Spleen (tissue), 11 donors: ENCODE measurements around the gene NEAT1. TPM values are rescaled to one million over a fixed set of nuclear protein-coding genes. Genes with fewer than 3 reads are reported as not detected.

Experiments
- DNase-seq: peaks from one replicate; pipeline ENCODE4 v3.0.0-alpha.2; 2020
- H3K27ac ChIP-seq, 8 donors: fragments of 200-600 bp; sonication (generic) in 7 of 8; 1 replicate in 4 of 8; 2 replicates in 4 of 8; pipeline versions ENCODE4 v1.5.0 to v1.8.0; 2016 to 2021; ENCODE audit warnings: inconsistent platforms in 4 of 8, mild to moderate bottlenecking in 4 of 8, moderate library complexity in 1 of 8
- H3K27me3 ChIP-seq, 7 donors: fragments of 200-600 bp; sonication (generic) in 6 of 7; replicated peaks in 1 of 7; 1 replicate in 4 of 7; 2 replicates in 3 of 7; pipeline versions ENCODE4 v1.5.0 to v1.8.0; 2016 to 2021; ENCODE audit warnings: inconsistent platforms in 3 of 7, mild to moderate bottlenecking in 1 of 7
- H3K36me3 ChIP-seq, 6 donors: fragments of 200-600 bp; sonication (generic) in 5 of 6; 1 replicate in 4 of 6; 2 replicates in 2 of 6; pipeline versions ENCODE4 v1.5.0 to v1.8.0; 2016 to 2021; ENCODE audit warnings: inconsistent platforms in 2 of 6
- H3K4me1 ChIP-seq, 6 donors: fragments of 200-600 bp; sonication (generic) in 5 of 6; 1 replicate in 3 of 6; 2 replicates in 3 of 6; pipeline versions ENCODE4 v1.5.0 to v1.8.0; 2016 to 2021; ENCODE audit warnings: inconsistent platforms in 3 of 6
- H3K4me3 ChIP-seq, 8 donors: fragments of 200-600 bp; sonication (generic) in 7 of 8; 1 replicate in 4 of 8; 2 replicates in 4 of 8; pipeline versions ENCODE4 v1.5.0 to v1.8.0; 2016 to 2021; ENCODE audit warnings: inconsistent platforms in 4 of 8, mild to moderate bottlenecking in 4 of 8, moderate library complexity in 2 of 8
- H3K9me3 ChIP-seq, 8 donors: fragments of 200-600 bp; sonication (generic) in 7 of 8; 1 replicate in 4 of 8; 2 replicates in 4 of 8; pipeline versions ENCODE4 v1.5.0 to v1.8.0; 2016 to 2021; ENCODE audit warnings: inconsistent platforms in 4 of 8
- POLR2A ChIP-seq, 3 donors: fragments of 450-650 bp; IDR thresholded peaks; one replicate each; pipeline ENCODE4 v1.5.1; 2017; ENCODE audit warnings: antibody characterized with exemption in 3 of 3, mild to moderate bottlenecking in 1 of 3
- POLR2AphosphoS5 ChIP-seq, 3 donors: sonication (generic); formaldehyde crosslinking; IDR thresholded peaks; one replicate each; pipeline ENCODE4 v1.5.1; 2017; ENCODE audit warnings: antibody characterized with exemption in 3 of 3
- WGBS, 5 donors: extraction: QIAGEN DNeasy Blood & Tissue Kit in 3 of 5; methylation state at CpG; one replicate each; pipeline versions ENCODE4 v1.1.5 to v1.1.7; 2013 to 2018; 5-methylcytosine and 5-hydroxymethylcytosine counted together
- intact Hi-C: fragments of 100-400 bp; cut with DNase I; formaldehyde crosslinking; loops from one replicate; pipeline ENCODE4 v1.15.0; 2023; ENCODE audit warnings: low total_unique reads
- polyA plus RNA-seq, 3 donors: library from polyadenylated mRNA; stranded (reverse); fragments of 200-250 nt; gene quantifications; one replicate each; pipeline ENCODE4 v1.2.1, GENCODE V29; 2013
- total RNA-seq, 7 donors: library from RNA; depleted of rRNA in 3 of 7; stranded (reverse); fragments of >200 nt in 3 of 7; fragmentation: NEBNext Ultra II Directional in 4 of 7; extraction: Animal tissue kit (Norgen Biotek cat#: 25700) in 4 of 7; gene quantifications; one replicate each; pipeline versions ENCODE4 v1.1.0 to v1.2.1, GENCODE V29; 2016 to 2021
- TF ChIP-seq, protein P1 (sequence below), 11 experiments: fragments of 200-600 bp in 7 of 11; fragments of 450-650 bp in 4 of 11; sonication (generic) in 4 of 11; IDR thresholded peaks in 8 of 11; conservative IDR thresholded peaks in 3 of 11; 1 replicate in 7 of 11; 2 replicates in 4 of 11; pipeline versions ENCODE4 v1.4.0 to v1.8.0; 2016 to 2021; ENCODE audit warnings: antibody characterized with exemption in 11 of 11, inconsistent platforms in 4 of 11, mild to moderate bottlenecking in 1 of 11
- donor health status: healthy with polysubstance abuse.
- donor health status: DM: no; HTN: no; CAD: no; lungs with moderate emphysema.
- donor health status: DM: no; HTN: no; CAD: no.
- donor health status: Bipolar disorder and iron deficiency.
- donor health status: healthy.
- donor health status: DM: no; HTN: no; CAD: no.
- donor health status: DM: yes; HTN: yes; CAD: no.

NEAT1 gene
- total and polyA plus RNA-seq, 10 donors = 266 to 1,804 (median 874) TPM

DNA sequence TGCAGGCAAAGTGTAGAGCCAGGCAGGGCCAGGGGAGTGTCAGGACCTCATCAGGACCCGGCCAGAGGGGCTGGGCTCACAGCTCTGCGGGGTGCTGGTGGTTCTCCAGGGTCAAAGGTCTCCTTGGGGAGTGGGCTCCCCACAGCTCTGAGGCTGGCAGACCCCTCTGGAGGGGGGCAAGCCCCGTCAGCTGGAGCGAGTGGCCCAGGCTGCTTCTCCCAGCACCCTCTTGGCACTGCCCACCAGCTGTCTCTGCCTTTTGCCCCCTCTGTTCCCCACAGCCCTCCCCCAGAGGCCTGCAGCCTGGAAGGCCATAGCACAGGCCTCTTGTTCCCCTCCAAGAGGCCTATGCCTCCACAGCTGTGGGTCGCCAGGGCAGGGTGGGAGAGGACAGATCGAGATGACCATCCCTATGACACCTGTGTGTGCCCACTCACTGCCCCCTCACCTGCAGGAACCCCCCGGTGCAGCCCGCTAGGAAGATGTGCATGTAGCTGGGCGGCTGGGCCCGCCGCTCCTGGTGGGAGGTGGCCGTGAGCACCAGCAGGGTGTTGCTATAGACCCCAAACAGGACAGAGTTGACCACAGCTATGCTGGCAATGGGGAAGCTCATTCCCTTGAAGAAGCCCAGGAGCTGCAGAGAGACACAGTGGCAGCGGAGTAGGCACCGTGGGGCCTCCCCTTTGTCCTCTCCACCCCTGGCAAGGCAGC, 43.5 kb upstream of the NEAT1 start:
- Histone ChIP-seq H3K4me1 (peaks cover 25 to 73% (median 52%) of the 10 kb centered on the region in 6 donors), H3K9me3 (no peaks in the 10 kb centered on the region), H3K27ac (peak overlapping the region in 4 of 8 donors; percentile 53 to 98 (median 76)), H3K4me3 (no peak overlapping the region), H3K27me3 (no peaks in the 10 kb centered on the region), H3K36me3 (peaks cover 0 to 23% (median 0%) of the 10 kb centered on the region in 6 donors)
- TF ChIP-seq POLR2A (IDR thresholded peaks at IDR 0.05) (no peak), POLR2AphosphoS5 (IDR thresholded peaks at IDR 0.05) (no peak)
- TF ChIP-seq, protein P1, sequence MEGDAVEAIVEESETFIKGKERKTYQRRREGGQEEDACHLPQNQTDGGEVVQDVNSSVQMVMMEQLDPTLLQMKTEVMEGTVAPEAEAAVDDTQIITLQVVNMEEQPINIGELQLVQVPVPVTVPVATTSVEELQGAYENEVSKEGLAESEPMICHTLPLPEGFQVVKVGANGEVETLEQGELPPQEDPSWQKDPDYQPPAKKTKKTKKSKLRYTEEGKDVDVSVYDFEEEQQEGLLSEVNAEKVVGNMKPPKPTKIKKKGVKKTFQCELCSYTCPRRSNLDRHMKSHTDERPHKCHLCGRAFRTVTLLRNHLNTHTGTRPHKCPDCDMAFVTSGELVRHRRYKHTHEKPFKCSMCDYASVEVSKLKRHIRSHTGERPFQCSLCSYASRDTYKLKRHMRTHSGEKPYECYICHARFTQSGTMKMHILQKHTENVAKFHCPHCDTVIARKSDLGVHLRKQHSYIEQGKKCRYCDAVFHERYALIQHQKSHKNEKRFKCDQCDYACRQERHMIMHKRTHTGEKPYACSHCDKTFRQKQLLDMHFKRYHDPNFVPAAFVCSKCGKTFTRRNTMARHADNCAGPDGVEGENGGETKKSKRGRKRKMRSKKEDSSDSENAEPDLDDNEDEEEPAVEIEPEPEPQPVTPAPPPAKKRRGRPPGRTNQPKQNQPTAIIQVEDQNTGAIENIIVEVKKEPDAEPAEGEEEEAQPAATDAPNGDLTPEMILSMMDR (IDR thresholded peaks at IDR 0.05 in 8 of 11, conservative IDR thresholded peaks at IDR 0.05 in 3 of 11) = no peak
- 84 to 95% (median 95%) methylated on average over 7 to 14 of the region's 14 CpGs for WGBS, 5 donors
- intact Hi-C loops = no loop called here
- no peak for DNase-seq

DNA sequence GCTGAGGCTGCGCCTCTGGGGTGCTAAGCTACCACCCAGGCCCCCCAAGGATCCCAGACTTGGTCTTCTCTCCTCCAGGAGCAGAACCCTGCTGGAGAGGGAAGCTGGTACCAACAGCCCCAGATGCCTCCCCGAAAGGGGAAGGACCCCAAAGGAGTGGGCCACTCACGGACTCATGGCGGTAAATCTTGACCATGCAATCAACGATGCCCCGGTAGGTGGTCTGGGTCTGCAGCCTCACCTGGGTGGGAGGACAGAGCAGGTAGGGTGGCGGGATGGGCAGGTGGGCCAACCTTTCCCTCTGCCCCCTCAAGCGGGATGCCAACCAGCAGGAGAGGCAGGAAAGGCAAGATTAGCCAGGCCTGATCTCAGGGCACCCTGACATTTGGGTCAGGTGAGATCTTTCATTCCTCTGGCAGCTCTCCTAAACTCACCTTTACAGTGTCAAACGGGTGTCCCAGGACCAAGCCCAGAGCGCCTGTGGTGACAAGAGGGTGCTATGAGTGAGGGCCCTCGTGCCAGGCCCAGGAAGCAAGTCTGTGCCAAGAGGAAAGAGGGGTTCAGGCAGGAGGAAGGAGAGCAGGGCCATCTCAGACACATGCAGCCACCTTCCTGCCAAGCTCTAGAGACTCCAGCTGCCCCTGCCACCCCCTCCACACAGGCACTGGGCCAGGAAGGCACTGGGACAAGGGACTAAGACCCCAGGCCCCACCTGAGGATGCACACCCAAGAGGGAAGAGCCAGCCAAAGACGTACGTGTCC, 42.7 kb upstream of the NEAT1 start:
- intact Hi-C loops = no loop called here
- TF ChIP-seq, protein P1 (IDR thresholded peaks at IDR 0.05 in 8 of 11, conservative IDR thresholded peaks at IDR 0.05 in 3 of 11) = no peak
- TF ChIP-seq POLR2AphosphoS5 (IDR thresholded peaks at IDR 0.05) = no peak
- no peak for TF ChIP-seq POLR2A (IDR thresholded peaks at IDR 0.05)
- peaks cover 0 to 22% (median 0%) of the 10 kb centered on the region in 6 donors for H3K36me3 ChIP-seq
- peaks cover 33 to 81% (median 60%) of the 10 kb centered on the region in 6 donors for H3K4me1 ChIP-seq
- DNase-seq = no peak
- 84 to 93% (median 88%) methylated on average over 11 to 13 of the region's 13 CpGs for WGBS, 5 donors
- no peaks in the 10 kb centered on the region for H3K9me3 ChIP-seq
- H3K4me3 ChIP-seq = no peak overlapping the region
- peak overlapping the region in 3 of 8 donors; percentile 97 to 98 (median 98) for H3K27ac ChIP-seq
- H3K27me3 ChIP-seq = no peaks in the 10 kb centered on the region

DNA sequence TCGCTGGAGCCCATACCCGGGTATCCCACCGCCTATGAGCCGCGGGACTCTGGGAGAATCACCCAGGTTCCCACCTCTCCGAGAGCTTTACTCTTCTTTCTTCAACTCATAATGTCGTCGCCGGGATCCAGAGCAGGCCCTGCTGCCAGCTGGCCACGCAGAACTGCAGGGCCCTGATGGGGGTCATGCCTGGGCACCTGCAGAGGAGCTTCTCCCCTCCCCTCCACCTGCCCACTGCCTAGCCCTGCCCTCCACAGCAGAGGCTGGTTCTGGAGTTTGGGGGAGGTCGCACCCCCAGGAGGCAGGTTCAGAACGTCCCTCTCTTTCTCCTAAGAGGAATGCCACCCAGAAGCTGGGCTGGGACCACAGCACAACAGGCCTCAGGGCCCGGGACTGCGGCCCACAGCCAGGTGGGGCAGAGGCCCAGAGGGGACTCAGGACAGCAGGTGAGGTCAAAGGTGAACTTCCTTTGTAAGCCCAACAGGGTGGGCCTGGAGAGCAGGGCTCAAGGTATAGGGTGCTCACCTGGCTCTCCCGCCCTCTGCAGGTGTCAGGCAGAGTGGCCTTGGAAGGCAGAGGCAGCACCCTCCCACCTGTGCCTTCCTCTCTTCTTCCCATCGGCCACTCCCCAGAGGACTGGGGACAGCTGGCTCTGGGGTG, 42.0 kb upstream of the NEAT1 start:
- peaks cover 40 to 88% (median 67%) of the 10 kb centered on the region in 6 donors for H3K4me1 ChIP-seq
- intact Hi-C loops = no loop called here
- peak overlapping the region in 6 of 8 donors; percentile 41 to 98 (median 98) for H3K27ac ChIP-seq

More for the DNA sequence above, 42.0 kb upstream of the NEAT1 start:
- no peaks in the 10 kb centered on the region for H3K9me3 ChIP-seq
- peaks cover 0 to 18% (median 0%) of the 10 kb centered on the region in 6 donors for H3K36me3 ChIP-seq
- TF ChIP-seq POLR2A (IDR thresholded peaks at IDR 0.05) (no peak), POLR2AphosphoS5 (IDR thresholded peaks at IDR 0.05) (no peak)
- TF ChIP-seq, protein P1 (IDR thresholded peaks at IDR 0.05 in 8 of 11, conservative IDR thresholded peaks at IDR 0.05 in 3 of 11) = no peak
- no peak for DNase-seq
- H3K27me3 ChIP-seq = no peaks in the 10 kb centered on the region
- 89 to 97% (median 94%) methylated on average over 14 to 16 of the region's 16 CpGs for WGBS, 5 donors
- no peak overlapping the region for H3K4me3 ChIP-seq
